Hepatocyte (in vitro differentiated cells): Measurements from ENCODE around the gene ULK4. TPM values are rescaled to one million over a fixed set of nuclear protein-coding genes. Genes with fewer than 3 reads are reported as not detected.

Experiments used
- DNase-seq: peaks from one replicate; pipeline ENCODE4 v3.0.0-alpha.2; 2016; ENCODE audit warnings: low spot score
- H2AFZ ChIP-seq: fragments of 200-600 bp; sonication (generic); 2 replicates; pipeline ENCODE4 v1.6.0; 2016; ENCODE audit warnings: antibody characterized with exemption, mild to moderate bottlenecking
- H3K27ac ChIP-seq: fragments of 200-600 bp; sonication (generic); 2 replicates; pipeline ENCODE4 v1.5.1; 2016; ENCODE audit warnings: mild to moderate bottlenecking
- H3K27me3 ChIP-seq: fragments of 200-600 bp; sonication (generic); 2 replicates; pipeline ENCODE4 v1.6.1; 2016
- H3K36me3 ChIP-seq: fragments of 200-600 bp; sonication (generic); replicated peaks from 2 replicates; pipeline ENCODE4 v1.5.1; 2016; ENCODE audit warnings: low read depth; ENCODE audit not compliant: insufficient read depth
- H3K4me1 ChIP-seq: fragments of 200-600 bp; sonication (generic); 2 replicates; pipeline ENCODE4 v1.5.1; 2016; ENCODE audit warnings: mild to moderate bottlenecking, moderate library complexity; ENCODE audit not compliant: insufficient read depth
- H3K4me2 ChIP-seq: fragments of 200-600 bp; sonication (generic); 2 replicates; pipeline ENCODE4 v1.6.0; 2016
- H3K4me3 ChIP-seq: fragments of 200-600 bp; sonication (generic); 2 replicates; pipeline ENCODE4 v1.5.1; 2016; ENCODE audit warnings: mild to moderate bottlenecking
- H3K79me2 ChIP-seq: fragments of 200-600 bp; sonication (generic); 2 replicates; pipeline ENCODE4 v1.6.0; 2017; ENCODE audit warnings: mild to moderate bottlenecking
- H3K9me2 ChIP-seq: fragments of 200-600 bp; sonication (generic); replicated peaks from 2 replicates; pipeline ENCODE4 v1.6.0; 2017; ENCODE audit warnings: mild to moderate bottlenecking; ENCODE audit not compliant: insufficient read depth
- H3K9me3 ChIP-seq: fragments of 200-600 bp; sonication (generic); 2 replicates; pipeline ENCODE4 v1.5.1; 2016; ENCODE audit warnings: low read depth, mild to moderate bottlenecking
- H4K20me1 ChIP-seq: fragments of 200-600 bp; sonication (generic); 2 replicates; pipeline ENCODE4 v1.6.0; 2016; ENCODE audit warnings: mild to moderate bottlenecking; ENCODE audit not compliant: insufficient read depth, poor library complexity, severe bottlenecking
- EZH2 ChIP-seq: fragments of 200-600 bp; sonication (generic); IDR thresholded peaks from 2 replicates; pipeline ENCODE4 v1.6.1; 2016; ENCODE audit warnings: antibody characterized with exemption, mild to moderate bottlenecking, borderline replicate concordance
- EZH2phosphoT487 ChIP-seq: fragments of 200-600 bp; sonication (generic); IDR thresholded peaks from one replicate; pipeline ENCODE4 v1.6.1; 2018; ENCODE audit warnings: antibody characterized with exemption, mild to moderate bottlenecking, low read depth, moderate library complexity; ENCODE audit not compliant: unreplicated experiment, severe bottlenecking
- whole genome bisulfite sequencing: methylation state at CpG from one replicate; pipeline ENCODE4 v1.1.6; 2016; ENCODE audit warnings: low lambda C conversion rate; ENCODE audit errors: missing lambda C conversion rate; 5-methylcytosine and 5-hydroxymethylcytosine counted together
- polyA plus RNA-seq: library from polyadenylated mRNA; unstranded; fragments of >200 nt; fragmentation: Nextera tagmentation; extraction: Ambion mirVana; gene quantifications from 2 replicates; pipeline ENCODE4 v1.2.1, GENCODE V29; 2016
- total RNA-seq: library from RNA; depleted of rRNA; stranded (reverse); fragments of >200 nt; gene quantifications from 2 replicates; pipeline ENCODE4 v1.2.3, GENCODE V29; 2014
- TF ChIP-seq, protein P1 (sequence below): fragments of 200-600 bp; sonication (generic); IDR thresholded peaks from 2 replicates; pipeline ENCODE4 v1.5.1; 2016; ENCODE audit warnings: antibody characterized with exemption, mild to moderate bottlenecking; ENCODE audit not compliant: poor library complexity

ULK4 gene
- total and polyA plus RNA-seq, 2 experiments from 2014 or later: 3.8 to 9.1 TPM

DNA sequence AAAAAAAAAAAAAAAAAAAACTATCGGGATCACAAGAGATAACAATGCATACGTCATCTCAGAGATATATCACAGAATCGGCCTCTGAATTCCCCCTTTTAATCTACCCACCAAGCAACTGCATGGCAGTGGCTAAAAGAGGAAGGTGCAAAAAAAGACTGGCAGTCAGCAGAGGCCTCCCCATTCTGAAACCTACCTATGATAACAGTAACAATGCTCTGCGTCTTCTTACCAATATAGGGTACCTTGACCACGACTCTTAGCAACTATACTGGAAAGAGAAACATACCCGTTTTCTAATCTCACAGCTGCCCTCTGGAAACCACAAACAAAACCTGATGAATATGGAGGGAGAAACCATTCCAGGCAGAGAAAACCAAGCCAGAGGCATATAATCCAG, 106.9 kb downstream of the ULK4 start:
- WGBS: 96% methylated on average over 6 of the region's 6 CpGs
- Histone ChIP-seq H3K9me2 (no peaks in the 10 kb centered on the region), H3K9me3 (no peaks in the 10 kb centered on the region), H3K4me2 (no peak overlapping the region), H3K4me3 (no peak overlapping the region), H3K27me3 (no peaks in the 10 kb centered on the region), H3K27ac (no peak overlapping the region), H3K36me3 (no peaks in the 10 kb centered on the region), H3K4me1 (no peaks in the 10 kb centered on the region), H4K20me1 (no peaks in the 10 kb centered on the region), H2AFZ (no peak overlapping the region), H3K79me2 (no peaks in the 10 kb centered on the region)
- TF ChIP-seq, protein P1, sequence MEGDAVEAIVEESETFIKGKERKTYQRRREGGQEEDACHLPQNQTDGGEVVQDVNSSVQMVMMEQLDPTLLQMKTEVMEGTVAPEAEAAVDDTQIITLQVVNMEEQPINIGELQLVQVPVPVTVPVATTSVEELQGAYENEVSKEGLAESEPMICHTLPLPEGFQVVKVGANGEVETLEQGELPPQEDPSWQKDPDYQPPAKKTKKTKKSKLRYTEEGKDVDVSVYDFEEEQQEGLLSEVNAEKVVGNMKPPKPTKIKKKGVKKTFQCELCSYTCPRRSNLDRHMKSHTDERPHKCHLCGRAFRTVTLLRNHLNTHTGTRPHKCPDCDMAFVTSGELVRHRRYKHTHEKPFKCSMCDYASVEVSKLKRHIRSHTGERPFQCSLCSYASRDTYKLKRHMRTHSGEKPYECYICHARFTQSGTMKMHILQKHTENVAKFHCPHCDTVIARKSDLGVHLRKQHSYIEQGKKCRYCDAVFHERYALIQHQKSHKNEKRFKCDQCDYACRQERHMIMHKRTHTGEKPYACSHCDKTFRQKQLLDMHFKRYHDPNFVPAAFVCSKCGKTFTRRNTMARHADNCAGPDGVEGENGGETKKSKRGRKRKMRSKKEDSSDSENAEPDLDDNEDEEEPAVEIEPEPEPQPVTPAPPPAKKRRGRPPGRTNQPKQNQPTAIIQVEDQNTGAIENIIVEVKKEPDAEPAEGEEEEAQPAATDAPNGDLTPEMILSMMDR: no peak
- TF ChIP-seq EZH2 (no peak), EZH2phosphoT487 (no peak)
- no peak for DNase-seq

DNA sequence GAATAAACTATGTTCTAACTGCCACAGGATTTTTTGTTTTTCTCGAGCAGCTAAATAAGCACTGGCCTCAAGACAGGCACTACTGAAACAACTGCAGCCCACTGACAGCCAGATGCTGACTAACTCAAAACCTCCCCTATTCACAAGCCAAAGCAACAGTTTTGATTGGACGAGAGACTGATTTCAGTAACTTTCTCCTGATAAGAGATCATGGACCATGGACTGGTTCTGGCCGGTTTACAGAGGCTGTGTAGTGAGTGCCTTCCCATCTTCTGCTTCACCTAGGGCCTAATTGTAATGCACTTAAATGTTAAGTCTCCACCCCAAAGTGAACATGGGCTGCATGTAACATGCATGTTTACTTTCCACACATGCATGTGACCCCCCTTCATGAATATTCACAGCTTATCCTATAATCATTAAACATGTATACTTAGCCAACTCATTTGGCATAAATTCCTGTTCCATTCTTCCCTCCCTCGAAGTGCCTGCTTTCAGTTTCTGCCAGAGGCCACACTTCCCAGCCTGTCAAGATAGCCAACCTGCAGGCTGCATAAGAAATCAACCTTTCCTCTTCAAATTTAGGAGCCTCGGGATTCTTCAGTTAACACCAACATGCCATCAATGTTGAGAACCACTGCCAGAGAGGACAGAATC, 108.2 kb downstream of the ULK4 start:
- Histone ChIP-seq H3K4me1 (no peaks in the 10 kb centered on the region), H3K27me3 (no peaks in the 10 kb centered on the region), H3K4me2 (no peak overlapping the region), H2AFZ (no peak overlapping the region), H3K9me3 (no peaks in the 10 kb centered on the region), H3K36me3 (no peaks in the 10 kb centered on the region), H4K20me1 (no peaks in the 10 kb centered on the region), H3K79me2 (no peaks in the 10 kb centered on the region), H3K27ac (no peak overlapping the region), H3K4me3 (no peak overlapping the region), H3K9me2 (no peaks in the 10 kb centered on the region)
- TF ChIP-seq EZH2phosphoT487 (no peak), EZH2 (no peak)
- TF ChIP-seq, protein P1: no peak
- DNase-seq: no peak
- WGBS: 85% methylated on average over 5 of the region's 5 CpGs

DNA sequence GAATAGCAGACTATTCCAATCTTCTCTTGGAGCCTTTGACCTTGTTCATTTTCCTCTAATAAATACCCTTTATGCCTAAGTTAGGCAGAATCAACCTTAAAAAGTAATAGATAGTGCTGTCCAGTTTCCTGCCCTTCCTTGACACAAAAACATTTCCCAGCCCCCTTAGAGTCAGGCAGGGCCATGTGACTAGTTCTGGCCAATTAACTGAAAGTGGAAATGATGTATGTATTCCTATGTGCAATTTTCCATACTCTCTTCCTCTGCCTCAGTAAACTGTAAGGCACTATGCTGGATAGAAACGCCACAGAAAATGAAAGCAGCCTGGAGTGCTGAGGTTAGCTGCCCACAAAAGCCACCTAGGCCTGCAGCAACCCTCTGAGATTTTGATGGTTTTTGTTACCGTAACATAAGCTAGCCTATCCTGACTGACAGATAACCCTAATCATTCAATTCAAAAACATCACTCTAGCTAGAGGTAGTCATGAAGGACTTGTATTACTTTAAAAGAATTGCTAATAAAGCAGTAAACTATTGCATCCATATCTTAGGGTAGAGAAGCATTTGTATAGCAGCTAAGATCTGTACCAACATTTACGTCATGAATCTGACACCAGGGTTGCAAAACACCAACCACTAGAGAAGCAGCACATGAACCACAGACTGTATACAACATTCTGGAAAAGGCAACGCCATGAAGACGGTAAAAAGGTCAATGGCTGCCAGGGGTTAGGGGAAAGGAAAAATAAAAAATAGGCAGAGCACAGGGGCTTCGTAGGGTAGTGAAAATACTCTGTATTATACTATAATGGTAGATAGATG, 112.9 kb downstream of the ULK4 start:
- Histone ChIP-seq H2AFZ (no peak overlapping the region), H3K4me2 (no peak overlapping the region), H4K20me1 (no peaks in the 10 kb centered on the region), H3K9me2 (no peaks in the 10 kb centered on the region), H3K4me1 (no peaks in the 10 kb centered on the region), H3K9me3 (no peaks in the 10 kb centered on the region), H3K27ac (no peak overlapping the region), H3K27me3 (no peaks in the 10 kb centered on the region), H3K4me3 (no peak overlapping the region), H3K36me3 (no peaks in the 10 kb centered on the region), H3K79me2 (no peaks in the 10 kb centered on the region)
- DNase-seq: no peak
- TF ChIP-seq, protein P1: no peak
- TF ChIP-seq EZH2 (no peak), EZH2phosphoT487 (no peak)
- WGBS: 96% methylated on average over 6 of the region's 6 CpGs
